ENCODE data around the gene NR2C2.
A peak's percentile ranks its signal among the peaks of the same experiment; 100 is the strongest.

NR2C2 gene

GRCh38 chr3:15065550-15066007 lies 118.2 kb downstream of the NR2C2 start:
- no peak for DNase-seq

- no peak for DNase-seq
Observed at GRCh38 chr3:15066467-15066866, 119.1 kb downstream of the NR2C2 start.

- DNase-seq, result no peak
Observed at GRCh38 chr3:15069441-15069840, 122.1 kb downstream of the NR2C2 start.

GRCh38 chr3:15071699-15072098 lies 124.3 kb downstream of the NR2C2 start:
- no peak for DNase-seq

DNA sequence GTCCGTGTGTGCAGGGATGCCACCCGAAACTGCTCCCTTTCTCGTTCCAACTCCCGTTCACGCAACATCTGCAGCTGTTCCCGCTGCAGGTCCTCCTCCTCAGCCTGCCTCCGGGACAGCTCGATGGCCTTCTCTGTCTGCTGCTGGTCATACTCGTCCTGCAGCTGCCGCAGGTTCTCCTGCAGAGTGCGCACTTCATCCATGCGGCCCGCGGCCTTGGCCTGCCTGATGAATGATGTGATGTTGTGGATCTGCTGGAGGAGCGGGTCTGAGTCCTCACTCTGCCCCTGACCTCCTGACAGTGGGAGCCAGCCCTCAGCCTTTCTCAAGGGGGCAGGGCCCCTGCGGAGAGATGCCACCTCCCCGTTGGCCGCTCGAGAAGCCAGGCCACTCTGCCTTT lies 127.1 kb downstream of the NR2C2 start:
- DNase-seq, result no peak

GRCh38 chr3:15079091-15079490 lies 131.7 kb downstream of the NR2C2 start:
- no peak for DNase-seq

- DNase-seq, result no peak
Observed at GRCh38 chr3:15081960-15082664, 134.7 kb downstream of the NR2C2 start.

- no peak for DNase-seq
Observed at GRCh38 chr3:15083252-15083651, 135.9 kb downstream of the NR2C2 start.

- no peak for DNase-seq
Observed at GRCh38 chr3:15086263-15086662, 138.9 kb downstream of the NR2C2 start.

DNA sequence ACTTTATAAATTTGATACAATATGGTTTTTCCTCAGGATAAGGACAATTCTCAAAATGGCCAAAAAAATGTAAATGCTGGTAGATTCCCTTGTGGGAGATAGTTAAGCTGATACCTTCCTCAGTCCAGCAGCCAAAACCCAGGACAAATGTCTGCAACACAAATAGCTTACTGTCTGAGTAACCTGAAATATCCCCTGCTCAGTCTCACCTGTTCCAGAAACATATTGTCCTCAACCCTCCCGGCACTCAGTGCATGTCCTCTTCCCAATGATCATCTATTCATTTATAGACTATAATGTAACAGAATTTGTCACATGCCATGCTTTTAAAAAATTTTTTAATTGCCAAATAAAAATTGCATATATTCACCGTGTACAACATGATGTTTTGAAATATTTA lies 139.3 kb downstream of the NR2C2 start:
- DNase-seq, result no peak

- no peak for DNase-seq
Observed at GRCh38 chr3:15089201-15089600, 141.8 kb downstream of the NR2C2 start.

DNA sequence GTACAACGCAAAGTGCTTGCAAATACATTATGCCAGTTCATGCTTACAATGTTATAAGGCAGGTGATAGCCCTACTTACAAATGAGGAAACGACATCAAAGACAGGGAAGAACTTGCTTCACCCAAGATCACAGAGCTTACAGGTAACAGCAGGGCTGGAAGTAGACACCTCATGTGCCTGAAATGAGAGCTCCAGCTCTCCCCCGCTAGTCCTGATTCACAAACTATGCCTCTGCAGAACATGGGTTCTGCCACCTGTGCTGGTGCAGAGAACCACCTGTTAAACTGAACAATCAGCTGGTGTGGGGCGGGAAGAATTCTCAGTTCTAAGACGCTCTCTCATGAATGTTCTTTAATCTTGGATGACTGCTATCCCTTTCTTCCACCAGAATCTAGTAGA lies 144.2 kb downstream of the NR2C2 start:
- DNase-seq, result no peak

DNA sequence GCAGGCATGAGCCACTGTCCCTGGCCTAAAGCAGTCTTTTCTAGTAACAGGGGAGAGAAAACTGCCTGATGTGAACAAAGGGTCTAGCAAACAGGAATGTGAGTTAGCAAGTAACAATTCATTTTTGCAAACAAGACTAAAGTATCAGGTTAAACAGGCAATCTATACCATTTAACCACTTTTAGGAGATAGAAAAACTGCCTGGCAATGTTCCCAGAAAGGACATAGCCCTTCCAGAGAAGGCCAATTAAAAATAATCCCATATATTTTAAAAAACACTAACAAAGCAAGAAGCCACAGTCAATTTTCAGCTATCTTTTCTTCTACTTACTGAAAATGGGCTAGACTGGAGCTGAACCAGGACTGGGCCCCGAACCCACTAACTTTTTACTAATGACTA lies 145.3 kb downstream of the NR2C2 start:
- no peak for DNase-seq

- DNase-seq, result no peak
Observed at GRCh38 chr3:15094187-15094875, 146.9 kb downstream of the NR2C2 start.

DNA sequence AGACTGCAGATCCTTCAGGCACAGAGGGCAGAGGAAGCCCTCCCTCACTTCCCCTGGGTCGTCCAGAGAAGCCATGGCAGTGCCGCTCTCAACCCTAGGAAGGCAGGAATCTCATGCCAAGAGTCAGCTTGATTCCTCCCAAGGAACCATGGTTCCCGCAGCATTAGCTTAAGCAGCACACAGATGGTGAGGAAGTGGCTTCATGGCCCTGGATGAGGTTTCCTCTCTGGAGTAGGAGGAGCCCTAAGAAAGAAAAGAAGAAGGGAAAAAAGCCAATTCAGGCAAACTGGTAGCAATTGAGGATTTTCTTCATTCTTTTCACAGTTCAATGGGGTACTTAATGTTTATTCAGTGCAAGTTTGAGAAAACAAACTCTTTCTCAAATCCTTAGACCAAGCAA lies 148.7 kb downstream of the NR2C2 start:
- no peak for DNase-seq

GRCh38 chr3:15097891-15098290 lies 150.5 kb downstream of the NR2C2 start:
- DNase-seq, result peak; percentile 16
